HG02970 (cell line): ENCODE measurements around the gene ZFAND3.
"Not testable (repeated sequence)": the region's sequence is repeated elsewhere in the genome, so short reads cannot be mapped to it uniquely, and the experiment has no call there.

Experiments used
- ATAC-seq: cut with Tn5 transposase; IDR thresholded peaks from one replicate; pipeline ENCODE4 v1.9.1; 2021; ENCODE audit warnings: mild to moderate bottlenecking, moderate library complexity, moderate number of reproducible peaks; ENCODE audit not compliant: unreplicated experiment, low FRiP score

The ZFAND3 gene

DNA sequence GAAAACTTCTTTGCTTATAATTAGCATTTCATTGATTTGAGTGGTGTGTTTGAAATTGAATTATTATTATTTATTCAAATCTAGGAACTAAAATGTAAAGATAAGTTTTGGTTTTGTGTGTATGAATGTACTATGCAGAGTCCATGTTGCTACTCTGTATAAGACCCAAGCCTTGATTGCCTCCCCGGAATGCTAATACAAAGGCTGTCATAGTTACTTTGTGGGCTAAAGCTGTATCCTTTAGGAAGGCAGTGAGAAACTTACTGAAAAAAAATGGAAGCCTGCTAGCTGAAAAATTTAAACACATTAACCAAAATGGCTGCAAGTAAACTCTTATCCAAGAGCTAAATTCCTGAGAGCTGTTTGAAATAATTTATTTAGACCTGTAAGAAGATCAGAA lies 213.3 kb downstream of the ZFAND3 start:
- ATAC-seq, result no peak

DNA sequence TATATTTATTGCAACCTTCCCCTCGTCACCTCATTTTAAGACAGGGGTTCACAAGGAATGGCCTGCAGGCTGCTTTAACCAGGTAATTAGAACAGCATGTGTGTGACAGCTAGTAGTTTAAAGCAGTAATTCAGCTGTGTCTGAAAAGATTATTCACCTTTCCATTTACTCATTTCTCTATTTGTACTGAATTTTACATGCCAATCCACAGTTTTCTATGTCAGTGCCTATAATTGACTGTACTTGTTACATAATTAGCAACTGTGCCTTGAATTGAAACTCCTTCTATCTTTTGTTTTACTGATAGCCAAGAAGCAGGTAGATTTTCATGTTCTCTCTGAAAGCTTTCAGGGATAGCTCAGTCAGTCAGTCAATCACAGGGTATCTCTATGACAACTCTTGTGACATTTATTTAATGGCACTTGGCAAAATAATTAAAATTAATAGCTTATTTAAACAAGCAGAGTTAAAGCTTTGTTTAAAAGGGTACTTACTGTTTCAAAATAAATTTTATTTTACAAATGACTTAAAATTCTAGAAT lies 214.0 kb downstream of the ZFAND3 start:
- no peak for ATAC-seq

DNA sequence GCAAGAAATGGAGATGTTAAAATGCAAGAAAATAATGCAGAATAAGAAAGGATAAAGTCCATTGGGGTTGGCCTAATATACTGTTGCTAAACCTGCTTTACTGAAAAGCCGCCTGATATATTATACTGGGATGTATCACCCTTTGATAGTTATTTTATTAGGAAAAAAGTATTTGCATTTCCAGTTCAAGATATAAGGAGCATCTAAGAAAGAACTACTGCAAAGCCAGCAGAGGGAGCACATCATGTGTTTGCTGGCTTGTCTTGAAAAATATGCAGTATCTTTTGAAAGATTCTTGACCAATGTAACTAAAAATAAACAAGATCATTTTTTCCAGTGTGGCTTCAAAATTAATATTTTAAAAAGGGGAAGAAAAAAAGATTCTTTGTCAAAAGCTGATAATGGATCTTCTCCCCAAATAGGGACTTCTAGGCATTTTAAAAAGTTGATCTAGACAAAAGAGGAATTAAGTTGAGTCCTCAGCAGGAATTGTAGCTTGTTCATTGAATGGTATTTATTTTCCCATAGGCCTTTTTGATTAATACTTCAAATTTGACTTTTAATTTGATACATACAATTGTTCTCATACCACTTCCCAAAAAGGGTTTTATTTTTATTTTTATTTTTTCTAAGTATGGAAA lies 214.9 kb downstream of the ZFAND3 start:
- ATAC-seq, result no peak

DNA sequence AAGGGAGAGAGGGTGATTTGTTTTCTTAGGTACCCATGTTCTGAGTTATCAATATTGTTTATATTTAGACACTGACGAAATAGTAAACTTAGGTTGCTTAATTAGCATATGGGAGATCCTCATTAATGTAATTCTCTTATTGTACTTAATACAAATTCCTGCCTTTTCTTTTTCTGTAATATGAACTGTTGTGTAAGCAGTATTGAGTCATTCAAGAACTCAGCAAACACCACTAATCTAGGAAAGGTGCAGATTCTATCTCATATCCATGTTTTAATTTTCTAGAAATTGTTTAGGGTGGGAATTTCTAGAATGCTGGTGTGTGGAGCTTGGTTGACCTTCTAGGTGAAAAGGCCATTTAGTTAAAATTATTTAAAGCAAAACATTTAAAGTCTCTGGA lies 216.0 kb downstream of the ZFAND3 start:
- ATAC-seq, result no peak

DNA sequence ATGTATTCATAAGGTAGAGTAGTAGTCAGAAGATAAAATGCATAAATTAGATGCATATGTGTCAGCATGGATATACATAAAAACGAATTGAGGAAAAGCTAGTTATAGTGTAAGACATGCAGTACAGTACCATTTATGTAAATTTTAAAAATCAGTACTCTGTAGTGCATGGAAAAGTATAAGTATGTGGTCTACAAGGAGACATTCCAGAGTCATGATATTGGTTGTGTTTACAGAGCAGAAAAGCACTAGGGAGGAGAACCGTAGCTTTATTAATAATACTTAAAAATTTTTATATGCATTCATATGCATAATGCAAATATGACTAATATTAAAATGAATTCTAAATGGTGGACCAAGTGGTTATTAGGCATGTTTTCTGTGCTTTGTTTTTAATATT lies 220.0 kb downstream of the ZFAND3 start:
- no peak for ATAC-seq

DNA sequence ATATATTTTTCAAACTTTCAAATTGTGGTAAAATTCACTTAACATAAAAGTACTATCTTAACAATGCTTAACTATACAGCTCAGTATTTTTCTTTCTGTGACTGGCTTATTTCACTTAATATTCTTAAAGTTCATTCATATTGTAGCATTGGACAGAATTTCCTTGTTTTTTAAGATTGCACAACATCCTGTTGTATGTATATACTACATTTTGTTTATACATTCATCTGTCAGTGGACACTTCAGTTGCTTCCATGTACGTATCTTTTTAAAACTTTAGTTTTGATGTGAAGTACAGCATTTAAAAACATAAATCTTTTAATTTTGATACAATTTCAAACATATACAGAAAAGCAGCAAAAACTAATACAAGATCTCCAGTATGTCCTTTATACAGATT lies 220.7 kb downstream of the ZFAND3 start:
- no peak for ATAC-seq

DNA sequence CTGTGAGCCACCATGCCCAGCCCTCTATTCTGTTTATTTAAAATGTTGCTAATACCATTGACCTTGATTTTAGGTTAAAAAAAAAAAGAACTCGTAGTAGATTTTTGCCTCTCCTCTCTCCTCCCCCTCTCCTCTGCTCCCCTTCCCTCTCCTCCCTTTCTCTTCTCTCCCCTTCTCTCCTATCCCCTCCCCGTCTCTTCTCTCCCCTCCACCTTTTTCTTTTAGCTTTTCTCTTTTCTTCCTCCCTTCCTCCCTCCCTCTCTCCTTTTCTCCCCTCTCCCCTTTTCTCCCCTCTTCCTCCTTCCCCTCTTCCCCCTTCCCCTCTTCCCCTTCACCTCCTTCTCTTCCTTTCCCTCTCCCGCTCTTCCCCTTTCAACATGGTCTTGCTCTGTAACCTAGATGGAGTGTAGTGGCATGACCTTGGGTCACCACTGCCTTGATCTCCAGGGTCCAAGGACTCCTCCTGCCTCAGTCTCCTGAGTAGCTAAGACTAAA lies 223.8 kb downstream of the ZFAND3 start:
- no peak for ATAC-seq

DNA sequence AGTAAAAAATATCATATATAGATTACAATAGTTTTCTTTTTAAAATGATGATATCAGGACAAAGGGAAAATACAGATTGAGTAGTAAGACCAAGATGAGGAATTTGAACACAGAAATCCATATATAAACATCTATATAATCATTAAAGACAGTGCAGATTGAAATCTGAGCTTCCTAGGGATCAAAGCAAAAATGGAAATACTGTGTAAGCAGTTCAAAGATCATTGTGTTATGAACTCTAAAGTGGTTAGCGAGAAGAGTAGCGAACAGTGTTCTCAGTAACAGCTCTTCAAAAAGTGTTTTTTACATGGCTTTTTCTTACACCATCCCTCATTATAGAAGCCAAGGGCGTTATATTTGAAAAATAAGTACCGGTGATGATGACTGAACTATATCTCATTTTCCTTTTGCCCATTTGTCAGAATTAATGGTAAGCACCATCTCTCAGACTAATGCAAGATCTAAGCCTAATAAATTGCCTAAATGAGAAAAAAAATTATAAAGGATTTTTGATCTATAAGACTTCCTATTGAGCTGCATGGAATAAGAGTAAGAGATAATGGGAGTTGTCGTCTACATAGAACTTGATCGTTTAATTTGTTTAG lies 226.3 kb downstream of the ZFAND3 start:
- no peak for ATAC-seq

DNA sequence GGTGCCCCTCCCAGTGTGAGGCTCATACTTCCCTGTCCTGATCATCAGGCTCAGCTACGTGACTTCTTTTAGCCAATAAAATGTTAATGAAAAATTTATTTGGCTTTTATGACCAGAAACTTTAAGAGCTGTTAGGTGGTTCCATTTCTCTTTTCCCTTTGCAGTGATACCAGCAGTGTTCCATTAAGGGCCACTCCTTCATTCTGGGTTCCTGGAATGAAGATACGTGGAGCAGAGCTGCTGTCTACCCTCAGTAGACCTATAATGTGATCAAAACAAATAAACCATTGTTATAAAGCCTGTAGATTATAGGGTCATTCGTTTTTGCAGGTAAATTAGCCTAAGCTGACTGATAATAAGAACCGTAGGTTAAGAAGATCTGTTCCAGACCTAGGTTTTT lies 228.0 kb downstream of the ZFAND3 start:
- ATAC-seq, result no peak

DNA sequence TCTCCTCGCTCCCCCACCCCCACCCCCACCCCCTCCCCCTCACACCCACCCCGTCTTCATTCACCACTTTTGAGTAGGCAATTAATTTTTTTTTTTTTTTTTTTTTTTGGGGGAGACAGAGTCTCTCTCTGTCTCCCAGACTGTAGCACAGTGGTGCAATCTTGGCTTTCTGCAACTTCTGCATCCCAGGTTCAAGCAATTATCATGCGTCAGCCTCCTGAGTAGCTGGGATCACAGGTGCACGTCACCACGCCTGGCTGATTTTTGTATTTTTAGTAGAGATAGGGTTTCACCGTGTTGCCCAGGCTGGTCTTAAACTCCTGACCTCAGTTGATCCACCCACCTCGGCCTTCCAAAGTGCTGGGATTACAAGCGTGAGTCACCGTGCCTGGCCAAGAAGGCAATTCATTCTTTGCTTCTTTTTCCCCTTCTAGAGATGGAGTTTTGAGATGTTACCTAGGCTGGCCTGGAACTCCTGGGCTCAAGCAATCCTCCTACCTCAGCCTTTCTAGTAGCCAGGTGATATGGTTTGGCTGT lies 230.4 kb downstream of the ZFAND3 start:
- not testable (repeated sequence) for ATAC-seq

DNA sequence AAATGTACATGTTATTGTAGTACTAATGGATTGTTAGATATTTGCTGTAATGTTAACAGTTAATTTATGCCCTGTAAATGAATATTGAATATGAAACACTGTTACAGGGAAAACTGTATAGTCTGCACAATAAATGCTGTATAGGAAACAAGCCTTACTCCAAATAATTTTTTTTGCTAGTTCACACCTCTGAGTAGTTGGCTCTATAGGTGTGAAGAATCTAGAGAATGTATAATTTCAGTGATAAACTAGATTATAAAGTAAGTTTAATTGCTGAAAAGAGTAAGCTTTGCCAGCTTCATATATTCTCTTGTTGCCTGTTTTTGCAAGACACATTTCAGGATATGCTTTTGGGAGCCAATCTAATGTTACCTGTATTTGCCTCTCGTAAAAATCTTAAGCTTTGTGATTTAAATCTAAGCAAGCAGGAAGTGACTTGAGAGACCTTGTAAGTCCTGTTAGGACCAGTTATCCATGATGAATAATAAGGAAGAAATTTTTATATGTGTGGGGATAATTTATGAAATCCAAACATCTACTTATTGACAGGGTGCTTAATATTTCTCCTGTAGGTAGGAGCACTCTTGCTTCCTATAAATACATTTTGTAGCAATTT lies 232.4 kb downstream of the ZFAND3 start:
- no peak for ATAC-seq

DNA sequence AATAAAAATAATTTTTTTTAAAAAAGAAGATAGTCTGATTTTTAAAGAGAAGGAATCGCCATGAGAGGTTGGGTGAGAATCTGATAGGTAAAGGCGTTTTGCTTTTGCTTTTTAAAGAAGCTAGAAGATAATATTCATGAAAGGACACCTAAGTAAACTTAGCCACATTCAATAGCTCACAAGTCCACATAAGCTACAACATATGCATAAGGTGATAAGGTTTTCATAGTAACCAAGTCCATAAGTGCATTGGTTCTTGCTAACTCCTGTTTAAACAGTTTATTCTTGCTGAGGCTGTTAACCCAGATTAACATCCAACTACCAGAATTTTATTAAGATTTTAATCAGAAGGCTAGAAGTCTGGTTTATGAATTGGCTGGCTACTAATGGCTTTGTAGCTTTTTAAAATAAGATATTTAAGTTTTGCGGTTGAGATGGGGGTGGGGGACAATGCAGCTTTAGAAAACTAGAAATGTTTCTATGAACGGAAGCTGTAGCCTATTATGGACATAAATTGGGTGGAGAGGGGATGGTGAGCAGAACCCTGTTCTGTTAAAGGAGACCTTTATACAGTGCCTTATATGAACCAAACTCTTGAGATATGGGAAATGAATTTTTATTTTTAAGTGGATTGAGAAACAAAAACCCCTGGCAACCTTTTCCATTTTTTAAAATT lies 235.1 kb downstream of the ZFAND3 start:
- no peak for ATAC-seq

DNA sequence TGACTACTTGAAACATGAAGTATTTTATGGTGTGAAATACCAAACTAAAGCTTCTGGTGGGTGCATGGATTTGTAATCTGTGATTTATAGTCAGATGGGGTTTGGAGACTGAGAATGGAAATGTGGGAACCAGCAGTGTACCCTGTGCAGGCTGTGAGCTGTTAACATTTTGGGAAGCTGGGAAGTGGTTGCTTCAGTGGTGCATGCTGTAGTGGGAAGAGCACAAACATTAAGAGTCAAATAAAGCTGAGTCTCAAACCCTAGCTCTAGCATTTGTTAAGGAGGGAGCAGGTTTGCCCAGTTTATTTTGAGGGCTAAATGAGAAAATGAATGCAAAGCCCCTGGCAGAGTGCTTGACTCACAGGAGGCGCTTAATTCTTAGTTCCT lies 235.7 kb downstream of the ZFAND3 start:
- ATAC-seq, result no peak

DNA sequence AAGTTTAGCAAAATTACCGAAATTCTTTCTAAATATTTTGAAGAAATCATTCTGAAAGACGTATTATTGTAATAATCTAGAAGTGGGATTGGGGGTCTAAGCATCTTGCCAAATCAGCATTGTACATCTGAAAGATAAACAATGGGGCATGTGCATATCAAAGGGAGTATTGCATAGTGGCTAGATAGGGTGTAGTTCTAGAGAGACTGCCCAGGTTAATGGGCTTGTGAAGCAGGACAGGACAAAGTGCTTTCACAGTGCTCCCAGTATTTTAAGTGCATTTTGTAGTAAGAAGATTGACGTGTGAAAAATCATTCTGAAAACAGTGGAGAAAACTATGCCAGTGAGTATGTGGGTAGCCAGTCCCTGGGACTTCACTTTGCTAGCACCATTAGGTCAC lies 236.8 kb downstream of the ZFAND3 start:
- no peak for ATAC-seq

DNA sequence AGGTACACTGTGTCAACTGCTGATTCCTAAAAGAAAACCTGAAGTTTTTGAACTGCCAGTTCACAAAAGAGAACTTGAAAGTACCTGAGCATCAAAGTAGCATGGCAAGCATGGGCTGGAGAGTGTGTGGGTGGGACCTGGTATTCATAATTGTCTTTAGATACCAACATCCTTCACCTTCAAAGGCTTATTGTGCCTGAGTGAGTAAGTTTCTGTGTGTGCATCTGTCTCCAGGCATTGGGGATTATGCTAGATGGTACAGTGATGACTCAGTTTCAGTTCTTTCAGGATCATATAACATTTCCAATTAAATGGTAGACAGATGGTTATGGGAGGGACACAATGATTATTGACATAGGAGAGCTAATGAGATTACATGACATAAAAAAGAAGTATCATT lies 238.5 kb downstream of the ZFAND3 start:
- no peak for ATAC-seq

DNA sequence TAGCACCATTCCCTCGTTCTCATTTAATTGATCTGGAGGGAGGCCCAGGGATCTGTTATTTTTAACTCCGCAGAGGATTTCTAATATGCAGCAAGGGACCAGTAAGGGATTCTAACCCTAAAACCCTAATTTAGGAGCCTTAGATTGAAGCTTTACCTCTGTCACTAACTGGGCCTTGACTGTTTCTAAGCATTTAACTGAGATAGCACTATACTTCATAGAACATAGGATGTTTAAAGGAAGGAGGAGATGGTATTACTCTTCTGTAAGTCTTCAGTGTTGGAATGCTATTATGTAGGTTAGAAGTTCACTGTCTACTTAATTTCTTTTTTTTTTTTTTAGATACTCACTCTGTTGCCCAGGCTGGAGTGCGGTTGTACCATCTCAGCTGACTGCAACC lies 242.5 kb downstream of the ZFAND3 start:
- no peak for ATAC-seq

DNA sequence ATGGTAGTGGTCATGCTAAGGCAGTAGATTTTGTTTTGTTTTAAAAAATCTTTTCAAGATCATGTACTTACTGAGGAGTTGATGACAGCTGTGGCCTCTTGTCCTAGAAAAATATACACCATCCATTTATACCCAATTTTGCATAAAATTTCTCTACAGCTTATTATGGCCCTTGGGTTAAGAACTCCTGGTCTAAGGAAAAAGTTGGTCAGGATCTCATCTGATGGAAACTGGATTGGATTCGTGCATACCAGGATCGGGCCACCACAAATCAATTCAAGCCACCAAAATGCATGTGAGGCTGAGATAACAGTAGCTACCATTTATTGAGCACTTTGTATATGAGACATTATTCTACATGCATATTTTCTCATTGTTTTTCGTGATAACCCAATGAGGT lies 244.4 kb downstream of the ZFAND3 start:
- ATAC-seq, result no peak

DNA sequence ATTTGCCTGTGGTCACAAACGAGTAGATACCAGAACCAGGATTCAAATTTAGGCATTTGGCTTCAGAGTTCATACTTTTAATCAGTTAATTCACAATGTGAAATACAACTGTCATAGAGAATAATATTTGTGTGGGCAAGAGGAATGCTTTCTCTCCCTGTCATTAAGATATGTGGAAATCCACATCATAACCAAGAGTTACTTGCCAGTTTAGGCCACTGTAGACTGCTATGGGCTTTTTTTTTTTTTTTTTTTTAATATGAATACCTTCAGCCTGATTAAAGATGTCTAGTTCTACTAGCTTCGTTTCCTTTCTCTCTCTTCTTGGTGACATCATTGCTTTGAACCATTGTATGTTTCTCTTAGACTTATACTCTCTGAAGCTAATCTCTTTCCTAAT lies 244.9 kb downstream of the ZFAND3 start:
- no peak for ATAC-seq

DNA sequence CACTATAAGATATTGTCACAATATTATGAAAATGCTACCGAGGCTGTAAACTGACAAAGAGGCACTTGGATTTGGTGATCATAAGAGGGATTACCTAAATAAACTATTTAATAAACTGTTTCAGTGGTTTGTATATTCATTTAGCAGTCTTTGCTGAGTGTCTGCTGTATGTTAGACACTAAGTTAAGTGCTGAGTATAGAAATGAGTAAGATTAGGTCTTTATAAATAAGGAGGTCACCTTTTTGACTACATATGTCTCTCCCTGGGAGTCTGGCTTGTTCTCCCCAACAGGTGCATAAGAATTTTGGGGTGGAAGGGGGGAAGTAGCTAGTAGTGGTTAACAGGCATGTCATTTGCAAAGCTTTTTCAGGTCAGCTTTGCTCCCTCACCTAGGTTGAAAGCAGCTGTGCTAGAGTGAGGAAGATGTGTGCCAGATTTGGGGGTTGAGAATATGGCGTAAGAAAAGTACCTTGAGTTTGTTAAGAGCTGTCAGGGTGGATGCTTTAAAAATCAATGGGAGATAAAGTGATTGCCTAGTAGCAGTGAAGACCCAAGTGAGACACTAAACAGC lies 246.3 kb downstream of the ZFAND3 start:
- no peak for ATAC-seq

DNA sequence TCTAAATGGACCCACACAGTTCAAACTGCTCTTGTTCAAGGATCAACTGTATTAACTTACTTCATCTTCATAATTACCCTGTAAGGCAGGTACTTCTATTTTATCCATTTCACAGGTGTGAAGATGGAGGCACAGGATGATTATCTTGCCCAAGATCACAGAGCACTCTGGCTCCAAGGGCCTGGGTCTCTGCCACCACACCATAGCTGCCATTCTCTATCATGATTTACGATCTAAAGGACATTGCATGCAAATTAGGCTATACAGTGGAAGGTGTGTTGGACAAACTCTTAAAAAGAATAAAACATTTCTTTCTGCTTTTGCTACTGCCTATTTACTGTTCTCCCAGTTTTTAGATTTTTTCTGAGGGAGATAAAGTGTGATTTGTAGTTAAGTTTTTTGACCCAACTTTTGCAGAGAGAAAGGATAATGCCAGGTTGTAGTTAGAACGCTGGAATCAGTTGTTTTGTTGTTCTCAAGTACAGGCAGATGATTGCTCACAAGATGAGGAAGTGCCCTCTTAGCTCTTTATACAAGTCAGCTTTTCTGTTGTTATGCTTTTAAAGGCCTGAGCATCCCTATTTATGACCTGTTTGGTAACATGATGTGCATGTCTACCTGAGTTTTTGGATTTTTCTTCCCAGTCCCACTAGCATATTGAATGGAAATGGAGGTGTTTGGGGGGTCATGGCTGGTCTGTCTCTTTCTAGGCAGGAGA lies 247.9 kb downstream of the ZFAND3 start:
- ATAC-seq, result no peak
